Right atrium auricular region (tissue), 2 donors: Measurements from ENCODE around the gene UBL7. TPM values are rescaled to one million over a fixed set of nuclear protein-coding genes. Genes with fewer than 3 reads are reported as not detected.

Experiments used
- DNase-seq: peaks from one replicate; pipeline ENCODE4 v3.0.0-alpha.2; 2019; ENCODE audit warnings: low spot score
- H3K27ac ChIP-seq, 2 donors: fragments of 200-600 bp; sonication (generic); 1 replicate in 1 of 2; 2 replicates in 1 of 2; pipeline ENCODE4 v1.5.1; 2016 to 2019
- H3K27me3 ChIP-seq, 2 donors: fragments of 200-600 bp; sonication (generic); one replicate each; pipeline versions ENCODE4 v1.5.1 to v1.6.0; 2017 to 2019
- H3K36me3 ChIP-seq: fragments of 200-600 bp; sonication (generic); one replicate; pipeline ENCODE4 v1.5.1; 2016
- H3K4me1 ChIP-seq, 2 donors: fragments of 200-600 bp; sonication (generic); one replicate each; pipeline versions ENCODE4 v1.5.1 to v1.6.0; 2017 to 2019
- H3K4me3 ChIP-seq, 2 donors: fragments of 200-600 bp; sonication (generic); 1 replicate in 1 of 2; 2 replicates in 1 of 2; pipeline ENCODE4 v1.5.1; 2017 to 2019; ENCODE audit warnings: mild to moderate bottlenecking in 1 of 2, moderate library complexity in 1 of 2
- H3K9me3 ChIP-seq, 2 donors: fragments of 200-600 bp; sonication (generic); one replicate each; pipeline ENCODE4 v1.5.1; 2019
- CTCF ChIP-seq, 2 donors: fragments of 200-600 bp; sonication (generic); IDR thresholded peaks; one replicate each; pipeline ENCODE4 v1.5.1; 2019; ENCODE audit warnings: antibody characterized with exemption in 2 of 2
- microRNA-seq, 2 donors: library from miRNA; unstranded; fragments of <30 nt; microRNA quantifications; one replicate each; pipeline ENCODE4, GENCODE V29; 2016 to 2017; ENCODE audit warnings: borderline number of aligned reads in 2 of 2, borderline replicate concordance in 1 of 2
- total RNA-seq, 2 donors: library from RNA; depleted of rRNA; stranded (reverse); fragments of >200 nt; gene quantifications; one replicate each; pipeline ENCODE4 v1.1.0, GENCODE V29; 2016

The UBL7 gene
- total RNA-seq, 2 donors from 2014 or later = 65.4 to 68.2 TPM

DNA sequence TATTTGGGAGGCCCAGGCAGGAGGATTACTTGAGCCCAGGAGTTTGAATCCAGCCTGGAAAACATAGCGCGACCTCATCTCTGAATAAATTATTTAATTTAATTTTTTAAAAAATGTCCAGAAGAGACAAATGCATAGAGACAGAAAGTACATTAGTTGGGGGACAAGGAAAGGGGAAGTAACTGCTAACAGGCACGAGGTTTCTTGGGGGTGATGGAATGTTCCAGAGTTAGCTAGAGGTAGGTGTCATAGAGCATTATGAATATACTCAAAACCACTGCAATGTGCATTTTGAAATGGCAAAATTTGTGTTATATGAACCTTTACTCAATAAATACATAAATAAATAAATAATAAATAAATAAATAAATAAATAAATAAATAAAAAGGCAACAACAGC is 61.9 kb downstream of the UBL7 start:
- no peaks in the 10 kb centered on the region for H3K27me3 ChIP-seq
- H3K4me3 ChIP-seq = no peak overlapping the region
- H3K27ac ChIP-seq = no peak overlapping the region
- H3K4me1 ChIP-seq = peaks cover 0 to 10% of the 10 kb centered on the region in 2 donors
- no peaks in the 10 kb centered on the region for H3K9me3 ChIP-seq
- no peaks in the 10 kb centered on the region for H3K36me3 ChIP-seq
- TF ChIP-seq CTCF (IDR thresholded peaks at IDR 0.05) = no peak
- no peak for DNase-seq

DNA sequence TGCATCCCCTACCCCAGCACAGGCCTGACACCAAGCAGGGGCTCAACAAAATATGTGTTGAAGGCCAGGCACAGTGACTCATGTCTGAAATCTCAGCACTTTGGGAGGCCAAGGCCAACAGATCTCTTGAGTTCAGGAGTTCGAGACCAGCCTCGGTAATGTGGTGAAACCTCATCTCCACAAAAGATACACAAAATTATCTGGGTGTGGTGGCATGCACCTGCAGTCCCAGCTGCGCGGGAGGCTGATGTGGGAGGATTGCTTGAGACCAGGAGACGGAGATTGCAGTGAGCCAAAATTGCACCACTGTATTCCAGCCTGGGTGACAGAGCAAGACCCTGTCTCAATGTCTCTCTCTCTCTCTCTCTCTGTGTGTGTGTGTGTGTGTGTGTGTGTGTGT is 62.8 kb downstream of the UBL7 start:
- H3K36me3 ChIP-seq = no peaks in the 10 kb centered on the region
- H3K4me3 ChIP-seq = no peak overlapping the region
- H3K27ac ChIP-seq = no peak overlapping the region
- no peak for DNase-seq
- TF ChIP-seq CTCF (IDR thresholded peaks at IDR 0.05) = no peak
- no peaks in the 10 kb centered on the region for H3K9me3 ChIP-seq
- peaks cover 0 to under 1% of the 10 kb centered on the region in 2 donors for H3K4me1 ChIP-seq
- H3K27me3 ChIP-seq = no peaks in the 10 kb centered on the region

DNA sequence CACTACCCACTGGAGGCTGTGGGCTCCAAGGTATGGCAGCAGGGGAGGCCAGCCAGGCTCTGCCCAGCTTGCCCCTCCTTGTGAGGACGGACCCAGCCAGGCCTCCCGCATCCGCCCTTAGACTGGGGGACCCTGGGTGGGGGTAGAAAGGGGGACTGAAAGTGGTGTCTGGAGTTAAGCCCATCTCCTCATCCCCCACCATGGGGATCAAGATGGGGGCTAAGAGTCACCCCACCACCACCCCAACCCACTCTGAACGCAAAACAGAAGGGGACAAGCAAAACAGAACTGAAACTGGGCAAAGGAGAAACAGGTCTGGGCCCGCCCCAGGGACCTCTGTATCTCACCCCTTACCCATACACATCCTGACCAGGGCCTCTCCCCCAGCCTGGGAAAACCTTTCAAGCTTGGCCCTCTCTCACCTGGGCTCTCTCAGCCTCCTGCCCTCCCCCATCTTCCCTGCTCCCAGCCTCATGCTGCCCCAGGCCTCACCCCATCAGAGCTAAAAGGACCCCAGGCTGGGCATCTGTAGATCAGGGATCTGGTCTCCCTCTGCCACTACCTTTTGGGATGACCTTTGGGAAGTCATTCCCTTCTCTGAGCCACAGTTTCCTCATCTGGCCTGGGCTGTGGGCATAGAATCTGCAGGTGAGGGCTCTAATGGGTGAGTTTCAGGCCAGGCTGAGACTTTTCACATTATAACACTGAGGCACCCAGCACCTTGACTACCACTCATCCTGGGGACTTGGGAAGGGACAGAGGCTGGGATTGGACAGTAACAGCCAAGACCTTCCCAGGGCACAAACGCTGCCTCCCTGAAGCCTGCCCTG is 63.5 kb downstream of the UBL7 start:
- no peaks in the 10 kb centered on the region for H3K27me3 ChIP-seq

DNA sequence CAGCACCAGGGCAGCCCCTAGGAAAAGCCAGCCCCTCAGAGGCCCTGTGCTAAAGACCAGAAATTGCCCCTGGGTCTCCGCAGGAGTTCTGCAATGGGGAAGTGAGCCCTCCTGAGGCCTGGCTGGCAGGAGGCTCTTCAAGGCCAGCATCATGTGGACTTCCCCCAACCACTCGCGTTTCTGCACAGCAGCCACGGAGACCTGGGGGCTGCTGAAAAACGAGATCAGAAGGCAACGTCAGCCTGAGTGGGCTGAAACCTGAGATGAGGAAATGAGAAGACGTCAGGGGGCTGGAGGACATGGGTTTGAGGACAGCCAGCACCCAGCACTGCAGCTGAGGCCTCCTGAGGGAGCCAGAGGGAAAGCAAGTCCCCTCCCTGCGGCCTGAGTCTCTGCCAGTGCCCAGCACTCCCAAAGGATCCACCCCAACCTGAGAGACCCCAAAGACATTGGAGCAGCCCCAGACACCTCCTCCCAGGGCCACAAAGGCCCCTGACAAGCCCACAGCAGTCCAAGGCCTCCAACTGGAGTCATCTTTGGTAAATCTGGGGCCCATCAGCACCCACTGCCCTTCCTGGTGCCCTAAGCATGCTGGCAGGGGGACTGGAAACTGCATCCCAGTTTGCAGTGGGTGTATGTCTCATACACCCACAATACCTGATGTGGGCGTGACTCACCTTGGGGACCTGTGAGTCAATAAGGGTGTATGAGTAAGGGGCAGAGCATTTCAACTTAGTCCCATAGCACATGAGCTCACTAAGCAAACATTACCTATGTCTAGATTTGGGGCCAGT is 64.3 kb downstream of the UBL7 start:
- Histone ChIP-seq H3K27me3 (no peaks in the 10 kb centered on the region), H3K4me1 (no peaks in the 10 kb centered on the region), H3K9me3 (no peaks in the 10 kb centered on the region), H3K27ac (no peak overlapping the region), H3K4me3 (no peak overlapping the region), H3K36me3 (no peaks in the 10 kb centered on the region)
- no peak for DNase-seq
- no peak for TF ChIP-seq CTCF (IDR thresholded peaks at IDR 0.05)

More for the DNA sequence above, 63.5 kb downstream of the UBL7 start:
- Histone ChIP-seq H3K4me3 (no peak overlapping the region), H3K36me3 (no peaks in the 10 kb centered on the region), H3K4me1 (no peaks in the 10 kb centered on the region), H3K27ac (no peak overlapping the region), H3K9me3 (no peaks in the 10 kb centered on the region)
- no peak for TF ChIP-seq CTCF (IDR thresholded peaks at IDR 0.05)
- no peak for DNase-seq

DNA sequence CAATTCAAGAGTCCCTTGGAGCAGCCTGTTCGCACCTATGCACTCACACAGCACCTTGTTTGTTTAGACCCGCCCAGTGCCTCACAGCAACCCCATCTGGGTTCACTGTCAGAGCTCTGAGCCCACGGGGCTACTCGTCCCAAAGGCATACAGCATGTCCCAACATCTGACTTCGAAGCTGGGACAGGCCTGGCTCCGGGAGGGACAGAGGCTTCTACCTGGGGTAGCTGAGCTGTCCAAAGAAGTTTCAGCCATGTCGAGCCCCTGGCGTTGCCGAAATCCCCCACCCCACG is 64.9 kb downstream of the UBL7 start:
- DNase-seq = no peak
- Histone ChIP-seq H3K9me3 (no peaks in the 10 kb centered on the region), H3K4me1 (no peaks in the 10 kb centered on the region), H3K36me3 (no peaks in the 10 kb centered on the region), H3K27ac (no peak overlapping the region), H3K27me3 (no peaks in the 10 kb centered on the region), H3K4me3 (no peak overlapping the region)
- TF ChIP-seq CTCF (IDR thresholded peaks at IDR 0.05) = no peak

Small RNA genes lying within 50 kb of the gene (microRNA-seq; reads per million reads assigned to microRNA genes)
- gene MIR6881 = 0 reads per million in 2 donors

Other genes with a start within 250 kb of the UBL7 start
- gene CCDC33, start 224.8 kb downstream of the UBL7 start, total RNA-seq = not detected
- 1 to 10 TPM in 1 of 2 donors, under 1 TPM in 1; 0.71 to 1.0 TPM for gene CYP11A1, start 93.5 kb downstream of the UBL7 start, total RNA-seq
- gene SEMA7A, start 27.2 kb downstream of the UBL7 start, total RNA-seq = 1 to 10 TPM; 1.0 to 2.9 TPM
- 1 to 10 TPM; 1.8 to 3.5 TPM for gene ARID3B, start 80.1 kb upstream of the UBL7 start, total RNA-seq
- gene CLK3, start 154.7 kb upstream of the UBL7 start, total RNA-seq = 10 to 100 TPM; 52.8 to 59.2 TPM
- gene EDC3, start 234.9 kb upstream of the UBL7 start, total RNA-seq = 1 to 10 TPM; 8.0 to 8.3 TPM